Measurements from ENCODE around the gene LY6G6C.

GRCh38 chr6:31676322-31676903 lies 45.1 kb downstream of the LY6G6C start:
- no peak for TF ChIP-seq CTCF (IDR thresholded peaks at IDR 0.05)
- TF ChIP-seq POLR2A (IDR thresholded peaks at IDR 0.05) = no peak
